Natural killer cell (primary cell): ENCODE data around the gene ZFAND4. TPM values are rescaled to one million over a fixed set of nuclear protein-coding genes. Genes with fewer than 3 reads are reported as not detected.

ENCODE experiments used
- ATAC-seq, 3 donors: fragments of 150-1000 bp in 2 of 3; fragments of 200-7000 bp in 1 of 3; cut with Tn5 transposase; 1 replicate in 1 of 3; 2 replicates in 2 of 3; pipeline ENCODE4 v1.10.0; 2021; ENCODE audit warnings: mild to moderate bottlenecking in 2 of 3, moderate library complexity in 2 of 3
- DNase-seq, 2 donors: peaks; one replicate each; pipeline versions ENCODE4 v3.0.0 to v3.0.0-alpha.2; 2013 to 2021; ENCODE audit warnings: mixed read lengths in 1 of 2
- H3K27ac ChIP-seq: one replicate; pipeline ENCODE4 v1.5.1; 2013; ENCODE audit warnings: mild to moderate bottlenecking, low read length
- H3K27me3 ChIP-seq: one replicate; pipeline ENCODE4 v1.6.1; 2013; ENCODE audit warnings: low read length; ENCODE audit not compliant: control insufficient read depth, insufficient read depth
- H3K36me3 ChIP-seq: one replicate; pipeline ENCODE4 v1.6.1; 2013; ENCODE audit warnings: low read length; ENCODE audit not compliant: control insufficient read depth, insufficient read depth
- H3K4me1 ChIP-seq: one replicate; pipeline ENCODE4 v1.6.1; 2013; ENCODE audit warnings: low read length; ENCODE audit not compliant: control insufficient read depth, insufficient read depth
- H3K4me3 ChIP-seq: one replicate; pipeline ENCODE4 v1.5.1; 2013; ENCODE audit warnings: low read length
- H3K9me3 ChIP-seq: one replicate; pipeline ENCODE4 v1.6.1; 2013; ENCODE audit warnings: low read length; ENCODE audit not compliant: control insufficient read depth, insufficient read depth
- H3K27ac Mint-ChIP-seq, 2 donors: one replicate each; pipeline ENCODE4 v1.8.0; 2022; ENCODE audit warnings: mild to moderate bottlenecking in 2 of 2, mixed read lengths in 2 of 2, moderate library complexity in 1 of 2
- H3K27me3 Mint-ChIP-seq, 2 donors: one replicate each; pipeline ENCODE4 v1.8.0; 2022; ENCODE audit warnings: low read depth in 2 of 2, mixed read lengths in 2 of 2
- H3K36me3 Mint-ChIP-seq: one replicate; pipeline ENCODE4 v1.8.0; 2022; ENCODE audit warnings: mixed read lengths
- H3K4me1 Mint-ChIP-seq, 2 donors: one replicate each; pipeline ENCODE4 v1.8.0; 2022; ENCODE audit warnings: mixed read lengths in 2 of 2
- H3K4me3 Mint-ChIP-seq: one replicate; pipeline ENCODE4 v1.8.0; 2022; ENCODE audit warnings: mild to moderate bottlenecking, moderate library complexity, mixed read lengths
- H3K9me3 Mint-ChIP-seq, 2 donors: one replicate each; pipeline ENCODE4 v1.8.0; 2022; ENCODE audit warnings: mixed read lengths in 2 of 2
- whole genome bisulfite sequencing: methylation state at CpG from one replicate; pipeline ENCODE4 v1.1.7; 2013; ENCODE audit warnings: missing lambda C conversion rate; ENCODE audit not compliant: insufficient coverage; 5-methylcytosine and 5-hydroxymethylcytosine counted together
- intact Hi-C: fragments of 100-400 bp; cut with micrococcal nuclease; formaldehyde crosslinking; loops from one replicate; pipeline ENCODE4 v1.14.2; 2022
- total RNA-seq, 4 donors: library from RNA; stranded (reverse); fragments of 120-200 nt in 1 of 4; gene quantifications; one replicate each; pipeline versions ENCODE4 v1.2.3 to v1.2.4, GENCODE V29; 2013 to 2022
- TF ChIP-seq, protein P1 (sequence below): fragments of 200-600 bp; IDR thresholded peaks from one replicate; pipeline ENCODE4 v1.8.0; 2022; ENCODE audit warnings: antibody characterized with exemption

The ZFAND4 gene
- total RNA-seq, 3 donors from 2014 or later (not counting 1 experiment from before 2014, with no cell fraction given) = 27.9 to 35.1 (median 32.1) TPM

DNA sequence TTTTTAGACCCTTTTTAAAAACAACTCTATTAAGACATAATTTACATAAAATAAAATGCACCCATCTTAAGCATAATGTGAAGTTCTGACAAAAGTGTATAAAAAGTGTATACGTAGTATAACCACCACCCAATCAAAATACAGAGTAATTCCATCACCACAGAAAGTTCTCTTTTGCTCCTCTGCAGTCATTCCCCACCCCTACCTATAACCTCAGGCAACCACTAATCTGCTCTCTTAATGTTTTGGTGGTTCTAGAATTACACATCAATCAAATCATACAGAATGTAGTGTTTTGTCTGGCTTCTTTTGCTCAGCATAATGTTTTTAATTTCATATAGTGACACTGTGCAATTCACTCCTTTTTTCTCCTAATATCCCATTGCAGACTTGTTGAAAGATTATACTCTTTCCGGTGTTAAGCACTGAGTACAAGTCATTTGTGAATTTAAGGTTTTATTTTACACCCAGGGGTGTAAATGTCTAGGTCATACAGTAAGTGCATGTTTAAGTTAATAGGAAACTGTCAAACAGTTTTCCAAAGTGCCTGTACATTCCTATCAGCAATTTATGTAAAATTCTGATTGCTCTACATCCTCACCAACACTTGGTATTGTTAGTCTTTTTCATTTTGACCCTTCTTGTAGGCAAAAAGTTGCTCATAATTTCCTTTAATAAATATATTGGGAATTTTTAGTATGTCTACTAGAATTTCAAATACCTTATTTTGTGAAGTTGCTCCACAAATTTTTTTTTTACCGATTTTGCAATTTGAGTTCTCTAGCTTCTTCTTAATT is 86.3 kb downstream of the ZFAND4 start:
- peaks cover 9% of the 10 kb centered on the region for H3K36me3 Mint-ChIP-seq
- intact Hi-C loops = loop anchor here (10.0 kb wide), 1 partner anchor 581 kb away; the partner anchor contains the start of gene ZNF22
- 80% methylated on average over 1 of the region's 3 CpGs for WGBS

DNA sequence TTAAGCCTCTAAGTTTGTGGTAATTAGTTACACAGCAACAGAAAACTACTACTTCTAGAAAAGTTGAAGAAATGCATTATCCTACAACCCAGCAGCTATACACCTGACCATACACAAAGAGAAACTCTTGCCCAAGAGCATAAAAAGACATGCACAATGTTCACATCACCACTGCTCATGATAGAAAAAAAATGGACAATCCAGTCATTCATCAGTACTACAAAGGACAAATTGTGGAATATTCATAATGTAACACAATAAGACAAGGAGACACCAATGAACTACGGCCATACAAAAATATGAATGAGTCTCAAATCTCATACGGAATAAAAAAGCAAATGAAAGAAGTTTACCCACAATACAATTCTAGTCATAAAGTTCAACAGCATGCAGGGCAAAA is 87.4 kb downstream of the ZFAND4 start:
- H3K36me3 Mint-ChIP-seq = peaks cover 6% of the 10 kb centered on the region
- WGBS = 92% methylated on average over 2 of the region's 2 CpGs
- peaks cover 8% of the 10 kb centered on the region for H3K36me3 ChIP-seq
- intact Hi-C loops = loop anchor here (10.0 kb wide), 1 partner anchor 580 kb away; the partner anchor contains the start of gene ZNF22
- H3K4me1 Mint-ChIP-seq = peaks cover 17 to 24% of the 10 kb centered on the region in 2 donors
- H3K27me3 Mint-ChIP-seq = no peaks in the 10 kb centered on the region
- H3K9me3 Mint-ChIP-seq = no peaks in the 10 kb centered on the region
- no peaks in the 10 kb centered on the region for H3K27me3 ChIP-seq
- DNase-seq (no peak), ATAC-seq (no peak)
- peaks cover 12% of the 10 kb centered on the region for H3K4me1 ChIP-seq
- H3K4me3 ChIP-seq = no peak overlapping the region
- H3K27ac Mint-ChIP-seq = no peak overlapping the region
- TF ChIP-seq, protein P1, sequence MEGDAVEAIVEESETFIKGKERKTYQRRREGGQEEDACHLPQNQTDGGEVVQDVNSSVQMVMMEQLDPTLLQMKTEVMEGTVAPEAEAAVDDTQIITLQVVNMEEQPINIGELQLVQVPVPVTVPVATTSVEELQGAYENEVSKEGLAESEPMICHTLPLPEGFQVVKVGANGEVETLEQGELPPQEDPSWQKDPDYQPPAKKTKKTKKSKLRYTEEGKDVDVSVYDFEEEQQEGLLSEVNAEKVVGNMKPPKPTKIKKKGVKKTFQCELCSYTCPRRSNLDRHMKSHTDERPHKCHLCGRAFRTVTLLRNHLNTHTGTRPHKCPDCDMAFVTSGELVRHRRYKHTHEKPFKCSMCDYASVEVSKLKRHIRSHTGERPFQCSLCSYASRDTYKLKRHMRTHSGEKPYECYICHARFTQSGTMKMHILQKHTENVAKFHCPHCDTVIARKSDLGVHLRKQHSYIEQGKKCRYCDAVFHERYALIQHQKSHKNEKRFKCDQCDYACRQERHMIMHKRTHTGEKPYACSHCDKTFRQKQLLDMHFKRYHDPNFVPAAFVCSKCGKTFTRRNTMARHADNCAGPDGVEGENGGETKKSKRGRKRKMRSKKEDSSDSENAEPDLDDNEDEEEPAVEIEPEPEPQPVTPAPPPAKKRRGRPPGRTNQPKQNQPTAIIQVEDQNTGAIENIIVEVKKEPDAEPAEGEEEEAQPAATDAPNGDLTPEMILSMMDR = no peak
- no peaks in the 10 kb centered on the region for H3K9me3 ChIP-seq
- no peak overlapping the region for H3K27ac ChIP-seq
- no peak overlapping the region for H3K4me3 Mint-ChIP-seq

More for the DNA sequence above, 86.3 kb downstream of the ZFAND4 start:
- H3K27ac ChIP-seq = no peak overlapping the region
- no peak for DNase-seq
- no peaks in the 10 kb centered on the region for H3K27me3 ChIP-seq
- no peak for ATAC-seq
- H3K9me3 ChIP-seq = no peaks in the 10 kb centered on the region
- no peaks in the 10 kb centered on the region for H3K9me3 Mint-ChIP-seq
- peaks cover 6% of the 10 kb centered on the region for H3K4me1 ChIP-seq
- H3K4me3 Mint-ChIP-seq = no peak overlapping the region
- TF ChIP-seq, protein P1 = no peak
- peaks cover 10 to 20% of the 10 kb centered on the region in 2 donors for H3K4me1 Mint-ChIP-seq
- H3K27ac Mint-ChIP-seq = no peak overlapping the region
- no peak overlapping the region for H3K4me3 ChIP-seq
- no peaks in the 10 kb centered on the region for H3K27me3 Mint-ChIP-seq
- H3K36me3 ChIP-seq = peaks cover 9% of the 10 kb centered on the region

DNA sequence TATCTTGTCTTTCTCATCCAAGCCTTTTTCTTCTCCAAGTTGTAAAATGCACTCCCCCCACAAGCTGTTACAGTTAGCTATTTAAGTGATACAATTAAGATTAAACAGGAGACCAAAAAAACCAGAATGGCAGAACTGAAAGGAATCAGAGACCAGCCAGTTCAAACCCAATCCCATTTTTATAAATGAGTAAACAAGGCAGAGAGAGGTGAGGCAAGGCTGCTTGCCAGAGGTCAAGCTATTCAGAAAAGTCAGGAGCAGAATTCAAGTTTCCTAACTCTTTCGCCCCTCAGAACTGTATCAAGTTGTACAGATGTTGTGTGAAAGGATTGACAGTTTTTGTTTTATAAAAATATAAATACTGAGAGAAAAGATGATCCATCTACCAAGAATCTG is 90.2 kb downstream of the ZFAND4 start:
- no peaks in the 10 kb centered on the region for H3K36me3 Mint-ChIP-seq
- peaks cover 28 to 33% of the 10 kb centered on the region in 2 donors for H3K4me1 Mint-ChIP-seq
- intact Hi-C loops = loop anchor here (10.0 kb wide), 1 partner anchor 578 kb away; the partner anchor contains the start of gene ZNF22
- TF ChIP-seq, protein P1 = no peak
- peak overlapping the region in 1 of 2 donors; percentile 98 for H3K27ac Mint-ChIP-seq
- DNase-seq (no peak), ATAC-seq (no peak)
- H3K9me3 Mint-ChIP-seq = no peaks in the 10 kb centered on the region
- Histone ChIP-seq H3K27me3 (no peaks in the 10 kb centered on the region), H3K9me3 (no peaks in the 10 kb centered on the region), H3K27ac (no peak overlapping the region), H3K4me3 (no peak overlapping the region), H3K36me3 (no peaks in the 10 kb centered on the region), H3K4me1 (peaks cover 17% of the 10 kb centered on the region)
- no CpG with 5 or more reads among the region's 1 CpG for WGBS
- peak overlapping the region; percentile 43 for H3K4me3 Mint-ChIP-seq
- H3K27me3 Mint-ChIP-seq = no peaks in the 10 kb centered on the region
